IMR-90 (cell line): Measurements from ENCODE around the gene ATG9B. TPM values are rescaled to one million over a fixed set of nuclear protein-coding genes. Genes with fewer than 3 reads are reported as not detected.

Source experiments
- ATAC-seq: fragments of 200-7000 bp; cut with Tn5 transposase; 2 replicates; pipeline ENCODE4 v1.9.1; 2020; ENCODE audit warnings: low read depth, mild to moderate bottlenecking, moderate library complexity
- BruUV-seq: library from RNA; stranded (reverse); fragments of 400-500 nt; replicated peaks from 2 replicates; lab custom pipeline; 2021; lab: Mats Ljungman, UMichigan
- CTCF ChIA-PET: fragments of 300-600 bp; formaldehyde crosslinking; extraction: SDS; loops from one replicate; lab custom pipeline; 2021; ENCODE audit warnings: antibody characterized with exemption; lab: Yijun Ruan, JAX
- POLR2A ChIA-PET: fragments of 300-600 bp; sonication (Branson Sonifier 250); formaldehyde crosslinking; loops from one replicate; lab custom pipeline; 2022; ENCODE audit warnings: antibody characterized with exemption; ENCODE audit not compliant: unreplicated experiment; lab: Charles Lee
- DNase-seq: peaks from one replicate; pipeline ENCODE4 v3.0.0; 2013
- H2AFZ ChIP-seq: replicated peaks from 2 replicates; pipeline ENCODE3; 2013; ENCODE audit warnings: low read length, mild to moderate bottlenecking; ENCODE audit not compliant: poor library complexity
- H2AK5ac ChIP-seq: 2 replicates; pipeline ENCODE4 v1.6.1; 2013; ENCODE audit warnings: low read depth, low read length, inconsistent platforms
- H2AK9ac ChIP-seq: replicated peaks from 2 replicates; pipeline ENCODE3; 2013; ENCODE audit warnings: mild to moderate bottlenecking, low read depth, low read length, moderate library complexity; ENCODE audit not compliant: poor library complexity
- H2BK120ac ChIP-seq: 2 replicates; pipeline ENCODE4 v1.6.1; 2013; ENCODE audit warnings: low read depth, low read length, inconsistent platforms
- H2BK15ac ChIP-seq: 3 replicates; pipeline ENCODE4 v1.6.1; 2013; ENCODE audit warnings: low read depth, low read length, inconsistent platforms
- H2BK20ac ChIP-seq: 2 replicates; pipeline ENCODE4 v1.6.1; 2013; ENCODE audit warnings: low read depth, mild to moderate bottlenecking, inconsistent platforms, low read length, moderate library complexity
- H2BK5ac ChIP-seq: 2 replicates; pipeline ENCODE4 v1.6.1; 2013; ENCODE audit warnings: mild to moderate bottlenecking, low read depth, low read length, inconsistent platforms; ENCODE audit not compliant: poor library complexity, severe bottlenecking
- H3K14ac ChIP-seq: replicated peaks from 2 replicates; pipeline ENCODE4 v1.6.1; 2013; ENCODE audit warnings: low read depth, low read length, inconsistent platforms
- H3K18ac ChIP-seq: 2 replicates; pipeline ENCODE4 v1.6.1; 2013; ENCODE audit warnings: low read depth, low read length, control low read depth
- H3K23ac ChIP-seq: 2 replicates; pipeline ENCODE4 v1.6.1; 2013; ENCODE audit warnings: low read depth, low read length, inconsistent platforms
- H3K27ac ChIP-seq: 2 replicates; pipeline ENCODE4 v1.5.1; 2013; ENCODE audit warnings: mild to moderate bottlenecking, control low read depth, low read length; ENCODE audit not compliant: insufficient read depth
- H3K27me3 ChIP-seq: 2 replicates; pipeline ENCODE4 v1.6.1; 2013; ENCODE audit warnings: low read length; ENCODE audit not compliant: control insufficient read depth, insufficient read depth
- H3K36me3 ChIP-seq: 2 replicates; pipeline ENCODE4 v1.6.1; 2013; ENCODE audit warnings: low read length, mixed read lengths; ENCODE audit not compliant: control insufficient read depth, insufficient read depth
- H3K4ac ChIP-seq: 2 replicates; pipeline ENCODE4 v1.6.1; 2013; ENCODE audit warnings: low read depth, low read length, inconsistent platforms
- H3K4me1 ChIP-seq: 2 replicates; pipeline ENCODE4 v1.6.1; 2013; ENCODE audit warnings: low read length, mixed read lengths; ENCODE audit not compliant: control insufficient read depth, insufficient read depth
- H3K4me2 ChIP-seq: 2 replicates; pipeline ENCODE4 v1.6.1; 2013; ENCODE audit warnings: low read depth, mild to moderate bottlenecking, control low read depth, low read length, moderate library complexity
- H3K4me3 ChIP-seq: 2 replicates; pipeline ENCODE4 v1.5.1; 2013; ENCODE audit warnings: low read depth, mild to moderate bottlenecking, control low read depth, low read length, moderate library complexity; ENCODE audit not compliant: insufficient read depth
- H3K56ac ChIP-seq: 2 replicates; pipeline ENCODE4 v1.6.1; 2013; ENCODE audit warnings: low read length, inconsistent platforms; ENCODE audit not compliant: insufficient read depth; ENCODE audit errors: extremely low read depth
- H3K79me1 ChIP-seq, 2 experiments: 2 replicates each; pipeline ENCODE4 v1.6.1; 2013; ENCODE audit warnings: low read length in 2 of 2, inconsistent platforms in 1 of 2, low read depth in 1 of 2
- H3K9ac ChIP-seq: 2 replicates; pipeline ENCODE4 v1.6.1; 2013; ENCODE audit warnings: low read depth, low read length, control low read depth
- H3K9me1 ChIP-seq: 2 replicates; pipeline ENCODE4 v1.6.1; 2013; ENCODE audit warnings: low read length, inconsistent platforms; ENCODE audit not compliant: insufficient read depth
- H3K9me3 ChIP-seq: 2 replicates; pipeline ENCODE4 v1.6.1; 2013; ENCODE audit warnings: low read length; ENCODE audit not compliant: control insufficient read depth, insufficient read depth
- H4K20me1 ChIP-seq: 2 replicates; pipeline ENCODE4 v1.6.1; 2013; ENCODE audit warnings: low read length, inconsistent platforms; ENCODE audit not compliant: insufficient read depth
- H4K5ac ChIP-seq: 2 replicates; pipeline ENCODE4 v1.6.1; 2013; ENCODE audit warnings: mild to moderate bottlenecking, low read depth, low read length, control low read depth
- H4K8ac ChIP-seq, 2 experiments: 2 replicates each; pipeline ENCODE4 v1.6.1; 2013; ENCODE audit warnings: low read depth in 2 of 2, low read length in 2 of 2, control low read depth in 1 of 2, inconsistent platforms in 1 of 2
- H4K91ac ChIP-seq: 2 replicates; pipeline ENCODE4 v1.6.1; 2013; ENCODE audit warnings: low read depth, low read length, inconsistent platforms; ENCODE audit not compliant: insufficient read depth
- BHLHE40 ChIP-seq: fragments of 150-350 bp; IDR thresholded peaks from 2 replicates; pipeline ENCODE4 v1.6.1; 2016; ENCODE audit warnings: mild to moderate bottlenecking, low read depth, low read length
- CEBPB ChIP-seq: IDR thresholded peaks from 2 replicates; pipeline ENCODE4 v1.6.1; 2012; ENCODE audit warnings: low read depth, low read length, improper control_type of control experiment
- CHD1 ChIP-seq: IDR thresholded peaks from 2 replicates; pipeline ENCODE4 v1.6.1; 2012; ENCODE audit warnings: low read depth, low read length, improper control_type of control experiment
- CTCF ChIP-seq: conservative IDR thresholded peaks from 2 replicates; pipeline ENCODE4 v1.5.1; 2012; ENCODE audit warnings: mild to moderate bottlenecking, low read depth, low read length, improper control_type of control experiment
- ELK1 ChIP-seq: fragments of 150-350 bp; IDR thresholded peaks from 2 replicates; pipeline ENCODE4 v1.6.1; 2016; ENCODE audit warnings: low read depth, mild to moderate bottlenecking, low read length, moderate library complexity, borderline replicate concordance
- FOS ChIP-seq: fragments of 150-350 bp; IDR thresholded peaks from 2 replicates; pipeline ENCODE4 v1.6.1; 2016; ENCODE audit warnings: low read depth, low read length
- MAFK ChIP-seq: IDR thresholded peaks from 2 replicates; pipeline ENCODE4 v1.6.1; 2012; ENCODE audit warnings: low read depth, low read length, improper control_type of control experiment
- MAZ ChIP-seq: IDR thresholded peaks from 2 replicates; pipeline ENCODE4 v1.6.1; 2012; ENCODE audit warnings: low read depth, mild to moderate bottlenecking, low read length, improper control_type of control experiment, moderate library complexity, borderline replicate concordance
- MXI1 ChIP-seq: IDR thresholded peaks from 2 replicates; pipeline ENCODE4 v1.6.1; 2012; ENCODE audit warnings: low read depth, mild to moderate bottlenecking, low read length, moderate library complexity, borderline replicate concordance
- NFE2L2 ChIP-seq: fragments of 150-350 bp; IDR thresholded peaks from 2 replicates; pipeline ENCODE4 v1.6.1; 2016; ENCODE audit warnings: low read depth, mild to moderate bottlenecking, low read length
- POLR2A ChIP-seq: IDR thresholded peaks from 2 replicates; pipeline ENCODE4 v1.6.1; 2012; ENCODE audit warnings: mild to moderate bottlenecking, low read depth, low read length
- RAD21 ChIP-seq: IDR thresholded peaks from 2 replicates; pipeline ENCODE4 v1.6.1; 2012; ENCODE audit warnings: low read length, improper control_type of control experiment
- RCOR1 ChIP-seq: IDR thresholded peaks from 2 replicates; pipeline ENCODE4 v1.6.1; 2012; ENCODE audit warnings: mild to moderate bottlenecking, low read length, improper control_type of control experiment; ENCODE audit not compliant: insufficient replicate concordance
- RFX5 ChIP-seq: IDR thresholded peaks from 2 replicates; pipeline ENCODE4 v1.8.0; 2012; ENCODE audit warnings: low read depth, mild to moderate bottlenecking, low read length, moderate library complexity
- SMC3 ChIP-seq: fragments of 150-350 bp; IDR thresholded peaks from 2 replicates; pipeline ENCODE4 v1.6.1; 2016; ENCODE audit warnings: low read depth, mild to moderate bottlenecking, antibody characterized with exemption, low read length, moderate library complexity
- USF2 ChIP-seq: fragments of 150-350 bp; IDR thresholded peaks from 2 replicates; pipeline ENCODE4 v1.6.1; 2017; ENCODE audit warnings: mild to moderate bottlenecking, antibody characterized with exemption, low read length, low read depth
- WGBS, 2 experiments: methylation state at CpG; one replicate each; pipeline versions ENCODE4 v1.1.5 to v1.1.7; 2013; ENCODE audit warnings: missing lambda C conversion rate in 2 of 2; ENCODE audit not compliant: insufficient read length in 1 of 2; ENCODE audit errors: extremely low coverage in 2 of 2; 5-methylcytosine and 5-hydroxymethylcytosine counted together
- dilution Hi-C: fragments of 300-500 bp; cut with HindIII; formaldehyde crosslinking; loops from one replicate; pipeline ENCODE4 v1.14.3; 2018; ENCODE audit warnings: low sequenced_read_pairs; ENCODE audit not compliant: unreplicated experiment
- in situ Hi-C: fragments of 300-500 bp; cut with MboI; formaldehyde crosslinking; loops from 3 replicates; pipeline ENCODE4 v1.14.3; 2019; ENCODE audit warnings: low sequenced_read_pairs, inconsistent platforms, mixed read lengths
- intact Hi-C: fragments of 100-400 bp; cut with micrococcal nuclease; formaldehyde crosslinking; loops from 2 replicates; pipeline ENCODE4 v1.10.0; 2022
- polyA plus RNA-seq, 3 experiments: library from polyadenylated mRNA; depleted of rRNA; stranded (reverse); fragments of >200 nt; gene quantifications; 2 replicates each; pipeline ENCODE4 v1.2.3, GENCODE V29; 2012; ENCODE audit warnings: low replicate concordance in 1 of 3
- total RNA-seq: library from RNA; depleted of rRNA; stranded (reverse); fragments of >200 nt; gene quantifications from 2 replicates; pipeline ENCODE4 v1.2.3, GENCODE V29; 2012

Gene ATG9B
- total and polyA plus RNA-seq, 2 of the 4 experiments (the other 2 are of a cell fraction) = 0.18 to 0.91 TPM

GRCh38 chr7:150998341-150998740 lies 26.0 kb downstream of the ATG9B start:
- no peak overlapping the region for H2BK15ac ChIP-seq
- WGBS, 2 experiments = 86% methylated on average over 20 of the region's 20 CpGs; no CpG with 5 or more reads in 1 of the 2 experiments
- no peak overlapping the region for H4K5ac ChIP-seq
- peaks cover 4% of the 10 kb centered on the region; the same call in 1 of the 2 replicates for H3K4me1 ChIP-seq
- no peaks in the 10 kb centered on the region for H3K36me3 ChIP-seq
- H3K4me3 ChIP-seq = no peak overlapping the region
- ATAC-seq = no peak
- intact Hi-C loops = no loop called here
- BruUV-seq = no TSS peak
- H4K91ac ChIP-seq = no peak overlapping the region
- no peaks in the 10 kb centered on the region for H3K79me1 ChIP-seq
- TF ChIP-seq RAD21 = no peak
- no peak for TF ChIP-seq ELK1
- TF ChIP-seq USF2 = no peak
- TF ChIP-seq NFE2L2 = no peak
- TF ChIP-seq POLR2A = no peak
- TF ChIP-seq CEBPB = no peak
- TF ChIP-seq RCOR1 = no peak
- no peak for TF ChIP-seq FOS
- TF ChIP-seq CHD1 = no peak
- TF ChIP-seq BHLHE40 = no peak
- TF ChIP-seq CTCF = no peak
- TF ChIP-seq SMC3 = no peak
- TF ChIP-seq MAZ = no peak
- TF ChIP-seq MXI1 = no peak
- TF ChIP-seq MAFK = no peak
- TF ChIP-seq RFX5 = no peak
- no peak overlapping the region for H2BK120ac ChIP-seq
- no peak overlapping the region for H2AK9ac ChIP-seq
- no peaks in the 10 kb centered on the region for H3K9me1 ChIP-seq
- H4K20me1 ChIP-seq = no peaks in the 10 kb centered on the region
- POLR2A ChIA-PET = no interaction called here
- H3K4me2 ChIP-seq = no peak overlapping the region
- H3K18ac ChIP-seq = no peak overlapping the region
- no peak overlapping the region for H3K9ac ChIP-seq
- H4K8ac ChIP-seq = no peak overlapping the region
- no peak overlapping the region for H2AK5ac ChIP-seq
- H2AFZ ChIP-seq = no peak overlapping the region
- H3K4ac ChIP-seq = no peak overlapping the region
- in situ Hi-C loops = loop anchor here (25.0 kb wide), 1 partner anchor 586 kb away; a partner anchor contains a TSS
- CTCF ChIA-PET = no interaction called here
- no peak overlapping the region for H3K23ac ChIP-seq
- no peak overlapping the region for H3K27ac ChIP-seq
- no peak overlapping the region for H3K56ac ChIP-seq
- H2BK5ac ChIP-seq = no peak overlapping the region
- H3K14ac ChIP-seq = no peak overlapping the region
- no peaks in the 10 kb centered on the region for H3K9me3 ChIP-seq
- peaks cover 8% of the 10 kb centered on the region for H3K27me3 ChIP-seq
- no peak overlapping the region for H2BK20ac ChIP-seq
- dilution Hi-C loops = no loop called here
- DNase-seq = no peak
